HG02798 (cell line): ENCODE data around the gene SLC4A8.
"Not testable (repeated sequence)": the region's sequence is repeated elsewhere in the genome, so short reads cannot be mapped to it uniquely, and the experiment has no call there.

ENCODE experiments used
- ATAC-seq: cut with Tn5 transposase; IDR thresholded peaks from one replicate; pipeline ENCODE4 v1.9.1; 2021; ENCODE audit warnings: mild to moderate bottlenecking; ENCODE audit not compliant: unreplicated experiment, poor library complexity

Gene SLC4A8

DNA sequence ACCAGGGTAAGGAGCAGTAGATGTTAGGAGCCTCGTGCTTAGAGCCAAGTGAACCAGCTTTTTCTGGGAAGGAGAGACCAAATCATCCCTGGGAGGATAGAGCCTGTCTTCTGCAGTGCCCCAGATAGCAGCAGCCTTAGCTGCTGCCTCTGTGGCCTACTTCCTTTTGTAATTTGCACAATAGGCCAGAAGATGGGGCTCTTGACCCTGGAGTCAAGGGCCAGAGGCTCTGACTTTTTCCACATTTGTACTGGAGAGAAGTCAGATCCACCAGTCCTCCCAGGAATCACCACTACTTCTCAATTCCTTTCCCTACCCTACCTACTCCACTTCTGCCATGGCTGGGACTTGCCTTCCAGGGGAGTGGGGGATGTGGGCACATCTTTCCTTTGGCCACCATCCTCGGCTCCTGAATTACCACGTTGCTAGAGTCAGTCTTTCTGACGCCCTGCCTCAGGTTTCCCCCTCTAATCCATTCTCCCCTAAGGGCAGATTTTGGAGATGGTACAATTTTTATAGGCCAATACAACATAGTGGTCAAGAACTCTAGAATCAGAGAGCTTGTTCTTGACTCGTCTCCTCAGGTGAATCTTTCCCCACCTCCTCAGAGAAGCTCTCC lies 3.3 kb upstream of the SLC4A8 start:
- ATAC-seq, result no peak

GRCh38 chr12:51424094-51424661 lies 453 bp upstream of the SLC4A8 start:
- no peak for ATAC-seq

- no peak for ATAC-seq
Measured at GRCh38 chr12:51428256-51428655, 3.6 kb downstream of the SLC4A8 start.

DNA sequence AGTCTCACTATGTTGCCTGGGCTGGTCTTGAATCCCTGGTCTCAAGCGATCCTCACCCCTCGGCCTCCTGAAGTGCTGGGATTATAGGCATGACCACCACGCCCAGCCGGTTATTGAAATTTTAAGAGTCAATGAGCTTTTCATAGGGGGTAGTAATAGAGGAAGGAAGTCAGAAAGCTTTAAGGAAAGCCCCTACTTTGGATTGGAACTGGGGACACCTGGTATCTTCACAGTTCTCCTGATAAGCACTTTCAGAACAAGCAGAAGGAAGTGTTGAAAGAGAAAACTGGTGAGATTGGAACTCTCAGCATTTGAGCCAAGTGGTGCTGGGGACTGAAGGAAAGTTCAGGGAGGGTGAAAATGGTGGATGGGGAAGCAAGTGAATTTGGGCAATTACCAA lies 5.1 kb downstream of the SLC4A8 start:
- ATAC-seq, result no peak

- ATAC-seq, result no peak
Measured at GRCh38 chr12:51430196-51430895, 5.7 kb downstream of the SLC4A8 start.

DNA sequence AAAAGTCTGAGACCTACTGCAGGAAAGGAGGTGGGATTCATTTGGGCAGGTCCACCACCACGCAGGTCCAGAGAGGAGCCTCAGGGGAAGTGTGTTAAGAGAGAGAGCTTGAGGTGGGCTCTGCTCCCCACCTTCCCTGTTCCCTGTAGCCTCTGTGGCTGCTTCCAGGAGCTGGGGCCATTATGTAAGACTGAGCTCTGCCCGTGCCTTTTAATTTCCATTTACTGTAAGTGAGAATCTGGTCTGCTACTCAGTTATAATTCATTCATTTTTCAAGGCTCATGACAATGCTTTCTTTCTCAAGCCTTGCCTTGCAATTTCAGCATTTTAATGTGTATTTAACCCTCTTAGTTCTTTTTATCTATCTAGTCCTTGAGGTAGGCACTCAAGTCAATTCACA lies 8.3 kb downstream of the SLC4A8 start:
- ATAC-seq, result no peak

- no peak for ATAC-seq
Measured at GRCh38 chr12:51434305-51434704, 9.7 kb downstream of the SLC4A8 start.

- ATAC-seq, result no peak
Measured at GRCh38 chr12:51437431-51437830, 12.8 kb downstream of the SLC4A8 start.

GRCh38 chr12:51439330-51439729 lies 14.7 kb downstream of the SLC4A8 start:
- ATAC-seq, result no peak

DNA sequence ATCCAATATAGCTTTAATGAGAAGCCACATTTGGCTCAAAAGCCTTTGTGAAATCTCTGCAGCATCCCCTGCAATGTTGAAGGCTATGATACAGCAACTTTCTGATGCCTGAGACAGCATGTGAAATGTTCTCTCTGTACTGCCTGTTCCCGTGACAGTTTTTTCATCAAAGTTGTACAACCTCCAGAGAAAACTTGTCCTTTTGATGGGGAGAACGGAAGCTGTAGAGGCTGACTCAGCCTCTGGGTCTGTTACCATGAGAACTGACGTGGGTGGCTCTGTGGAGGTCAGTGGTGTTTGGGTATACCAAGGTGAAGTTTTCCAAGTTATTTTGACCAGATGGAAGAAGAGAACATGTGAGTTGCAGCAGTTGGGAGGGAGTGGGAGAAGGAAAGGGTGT lies 17.0 kb downstream of the SLC4A8 start:
- ATAC-seq, result no peak

DNA sequence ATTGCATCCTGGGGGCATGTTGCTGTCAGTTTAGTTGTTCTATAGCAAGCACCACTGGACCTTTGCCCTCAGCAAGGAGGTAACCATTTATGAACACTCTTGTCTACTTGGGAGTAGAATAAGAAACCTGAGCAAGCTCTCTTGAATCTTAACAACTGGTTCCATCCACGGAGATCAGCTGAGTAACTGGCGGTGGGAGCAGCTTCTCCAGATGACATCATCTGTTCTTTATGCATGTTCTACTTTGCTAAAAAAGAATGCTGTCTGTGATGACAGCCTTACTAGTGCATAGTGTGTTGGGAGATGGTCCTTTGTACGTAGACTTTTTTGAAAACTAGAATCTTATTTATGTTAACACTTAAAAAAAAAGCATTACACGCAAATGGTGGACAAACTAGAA lies 17.7 kb downstream of the SLC4A8 start:
- no peak for ATAC-seq

GRCh38 chr12:51443573-51443972 lies 18.9 kb downstream of the SLC4A8 start:
- no peak for ATAC-seq

DNA sequence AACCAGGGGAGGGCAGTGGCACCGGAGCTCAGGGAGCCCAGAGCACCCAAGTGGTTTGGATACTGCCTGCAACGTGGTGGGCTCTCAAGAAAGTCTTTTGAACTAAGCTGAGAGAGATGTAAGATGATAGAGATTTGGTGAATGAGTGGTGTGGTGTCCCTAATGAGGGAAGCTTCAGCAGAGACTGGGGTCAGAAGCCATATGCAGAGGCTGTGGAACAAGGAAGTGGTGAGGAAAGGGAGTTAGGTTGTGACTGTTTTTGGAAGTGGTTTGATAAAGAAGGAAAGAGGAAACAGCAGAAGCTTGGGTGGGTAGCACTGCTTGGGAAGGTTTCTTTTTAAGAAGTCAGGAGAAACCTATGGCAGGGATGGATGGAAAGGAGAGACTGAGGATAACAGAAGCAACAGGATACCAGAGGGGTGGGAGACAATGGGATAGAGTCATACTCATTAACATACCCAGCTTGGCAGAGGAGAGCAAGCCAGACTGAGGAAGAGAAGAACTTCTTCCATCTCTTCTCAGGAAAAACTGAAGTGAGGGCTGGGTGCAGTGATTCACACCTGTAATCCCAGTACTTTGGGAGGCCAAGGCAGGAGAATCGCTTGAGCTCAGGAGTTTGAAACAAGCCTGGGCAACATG lies 24.1 kb downstream of the SLC4A8 start:
- no peak for ATAC-seq

DNA sequence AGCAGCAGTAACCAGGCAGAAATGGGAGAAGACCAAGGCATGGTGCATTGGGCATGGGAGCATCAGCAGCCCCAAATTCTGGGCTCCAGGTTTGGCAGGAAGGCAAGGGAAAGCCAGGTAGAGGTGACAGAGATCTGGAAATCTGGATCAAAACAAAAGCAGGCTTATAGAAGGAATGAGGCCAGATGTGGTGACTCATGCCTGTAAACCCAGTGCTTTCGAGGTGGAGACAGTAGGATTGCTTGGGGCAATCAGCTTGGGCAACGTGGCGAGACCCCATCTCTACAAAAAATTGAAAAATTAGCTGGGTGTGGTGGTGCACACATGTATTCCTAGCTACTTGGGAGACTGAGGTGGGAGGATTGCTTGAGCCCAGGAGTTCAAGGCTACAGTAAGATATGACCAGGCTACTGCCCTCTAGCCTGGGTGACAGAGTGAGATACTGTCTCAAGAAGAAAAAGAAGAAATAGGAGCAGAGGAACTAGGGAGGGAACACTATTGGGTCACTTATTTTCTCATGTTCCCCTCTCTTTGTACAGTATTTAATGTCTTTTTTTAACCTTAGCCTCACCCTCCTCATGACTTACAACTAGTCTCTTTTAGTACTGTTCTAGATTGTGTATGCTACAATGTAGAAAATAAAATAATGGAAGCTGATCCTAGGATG lies 25.1 kb downstream of the SLC4A8 start:
- no peak for ATAC-seq

DNA sequence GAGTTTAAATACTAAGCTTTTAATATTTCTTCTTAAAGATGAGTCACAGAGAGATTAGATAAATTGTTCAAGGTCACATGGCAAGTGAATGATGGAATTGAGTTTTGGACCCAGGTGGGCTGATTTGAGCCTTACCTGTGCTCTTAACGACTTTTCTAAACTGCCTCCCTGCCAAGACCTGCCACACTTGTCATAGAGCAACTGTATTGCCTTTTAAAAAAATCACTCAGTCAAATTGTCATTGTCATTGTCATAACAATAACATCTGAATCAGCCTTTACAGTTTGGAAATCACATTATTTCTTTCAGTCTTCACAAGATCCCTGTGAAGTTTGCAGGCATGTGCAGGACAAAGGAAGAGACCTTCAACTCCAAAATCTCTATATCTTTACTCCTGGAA lies 25.7 kb downstream of the SLC4A8 start:
- ATAC-seq, result no peak

- no peak for ATAC-seq
Measured at GRCh38 chr12:51450806-51451205, 26.2 kb downstream of the SLC4A8 start.

DNA sequence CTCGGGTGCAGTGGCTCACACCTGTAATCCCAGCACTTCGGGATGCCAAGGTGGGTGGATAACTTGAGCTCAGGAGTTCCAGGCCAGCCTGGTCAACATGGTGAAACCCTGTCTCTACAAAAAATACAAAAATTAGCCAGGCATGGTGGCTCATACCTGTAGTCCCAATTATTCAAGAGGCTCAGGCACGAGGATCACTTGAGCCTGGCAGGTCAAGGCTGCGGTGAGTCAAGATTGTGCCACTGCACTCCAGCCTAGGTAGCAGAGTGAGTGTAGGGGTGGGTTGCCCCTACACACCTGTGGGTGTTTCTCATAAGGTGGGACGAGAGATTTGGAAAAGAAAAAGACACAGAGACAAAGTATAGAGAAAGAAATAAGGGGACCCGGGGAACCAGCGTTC lies 29.4 kb downstream of the SLC4A8 start:
- ATAC-seq, result not testable (repeated sequence)

DNA sequence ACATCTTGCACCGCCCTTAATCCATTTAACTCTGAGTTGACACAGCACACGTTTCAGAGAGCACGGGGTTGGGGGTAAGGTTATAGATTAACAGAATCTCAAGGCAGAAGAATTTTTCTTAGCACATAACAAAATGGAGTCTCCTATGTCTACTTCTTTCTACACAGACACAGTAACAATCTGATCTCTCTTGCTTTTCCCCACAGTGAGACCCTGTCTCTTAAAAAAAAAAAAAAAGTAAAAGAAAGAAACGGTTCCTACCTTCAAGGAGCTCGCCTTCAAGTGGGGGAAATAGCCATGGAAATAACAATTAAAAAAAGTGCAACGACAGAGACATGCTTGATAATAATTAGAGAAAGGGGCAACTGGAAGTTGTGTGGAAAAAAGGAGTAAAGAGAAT lies 30.4 kb downstream of the SLC4A8 start:
- not testable (repeated sequence) for ATAC-seq

DNA sequence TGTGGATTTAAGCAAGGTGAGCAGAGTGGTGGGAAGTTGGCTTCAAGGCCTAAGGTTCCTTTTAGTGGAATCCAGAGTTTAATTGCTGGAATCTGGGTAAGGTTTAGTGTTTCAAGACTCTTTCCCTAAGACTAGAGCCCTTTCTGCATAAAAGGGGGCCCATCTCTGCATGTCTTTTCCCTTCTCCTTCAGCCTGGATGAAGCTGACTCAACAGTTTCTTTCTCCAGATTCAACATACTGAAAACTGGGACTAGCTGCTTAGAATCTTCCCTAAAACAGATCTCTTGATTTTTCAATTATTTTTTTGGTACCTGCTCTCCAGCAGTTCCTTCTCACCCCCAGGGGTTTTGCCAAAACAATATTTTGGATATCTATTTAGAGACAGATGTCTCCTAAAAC lies 34.0 kb downstream of the SLC4A8 start:
- no peak for ATAC-seq

DNA sequence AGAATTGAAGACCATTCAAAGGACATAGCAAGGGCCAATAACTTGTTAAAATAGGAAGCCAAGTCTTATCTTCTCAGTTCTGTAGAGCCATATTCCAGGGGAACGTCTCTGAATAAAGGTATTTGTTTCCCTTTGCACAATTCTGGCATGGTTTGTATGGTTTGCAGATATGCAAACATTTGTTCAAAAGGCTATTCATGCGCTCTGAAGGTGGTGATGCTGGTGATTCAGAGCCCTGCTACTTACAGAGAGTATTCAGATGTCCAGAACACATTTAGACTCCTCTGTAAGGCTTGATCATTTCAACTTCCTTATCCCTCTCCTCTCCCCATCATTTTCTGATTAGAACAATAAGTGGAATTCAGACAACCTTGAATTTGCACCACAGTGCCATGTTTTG lies 35.9 kb downstream of the SLC4A8 start:
- ATAC-seq, result no peak

- ATAC-seq, result no peak
Measured at GRCh38 chr12:51465491-51465890, 40.9 kb downstream of the SLC4A8 start.
